Neural cell (in vitro differentiated cells): Measurements from ENCODE around the gene ANKFN1. TPM values are rescaled to one million over a fixed set of nuclear protein-coding genes. Genes with fewer than 3 reads are reported as not detected.

Source experiments
- H2AFZ ChIP-seq: fragments of 200-600, 300-800 bp; sonication (generic), shearing (Covaris generic); 2 replicates; pipeline ENCODE4 v1.6.0; 2014; ENCODE audit warnings: low read depth, mild to moderate bottlenecking, antibody characterized with exemption, low read length, moderate library complexity
- H3F3A ChIP-seq: fragments of 200-600 bp; shearing (Covaris generic); 2 replicates; pipeline ENCODE4 v1.6.1; 2016; ENCODE audit warnings: mild to moderate bottlenecking, moderate library complexity, mixed read lengths, antibody characterized with exemption, low read length; ENCODE audit not compliant: insufficient read depth, poor library complexity, severe bottlenecking
- H3K27ac ChIP-seq: fragments of 200-600, 300-800 bp; sonication (generic), shearing (Covaris generic); 2 replicates; pipeline ENCODE4 v1.5.1; 2014; ENCODE audit warnings: mild to moderate bottlenecking, low read length, moderate library complexity
- H3K27me3 ChIP-seq: fragments of 300-800, 200-600 bp; sonication (generic), shearing (Covaris generic); 2 replicates; pipeline ENCODE4 v1.6.0; 2014; ENCODE audit warnings: mild to moderate bottlenecking, low read depth, low read length, moderate library complexity; ENCODE audit not compliant: insufficient read depth
- H3K36me3 ChIP-seq: fragments of 300-800, 200-600 bp; sonication (generic), shearing (Covaris generic); 2 replicates; pipeline ENCODE4 v1.5.1; 2014; ENCODE audit warnings: mild to moderate bottlenecking, antibody characterized with exemption, low read length, moderate library complexity; ENCODE audit not compliant: insufficient read depth
- H3K4me2 ChIP-seq: fragments of 300-800, 200-600 bp; sonication (generic), shearing (Covaris generic); 2 replicates; pipeline ENCODE4 v1.6.0; 2014; ENCODE audit warnings: mild to moderate bottlenecking, low read length
- H3K4me3 ChIP-seq: fragments of 300-800, 200-600 bp; sonication (generic), shearing (Covaris generic); 2 replicates; pipeline ENCODE4 v1.5.1; 2014; ENCODE audit warnings: mild to moderate bottlenecking, low read length, moderate library complexity
- H3K79me2 ChIP-seq: fragments of 200-600 bp; shearing (Covaris generic); replicated peaks from 2 replicates; pipeline ENCODE4 v1.6.0; 2014; ENCODE audit warnings: mild to moderate bottlenecking, low read length, moderate library complexity; ENCODE audit not compliant: insufficient read depth
- H3K9ac ChIP-seq: fragments of 300-800, 200-600 bp; sonication (generic), shearing (Covaris generic); 2 replicates; pipeline ENCODE4 v1.6.1; 2016; ENCODE audit warnings: mild to moderate bottlenecking, low read length, mixed read lengths
- H3K9me2 ChIP-seq: fragments of 200-600 bp; shearing (Covaris generic); 2 replicates; pipeline ENCODE4 v1.6.1; 2016; ENCODE audit warnings: mild to moderate bottlenecking, low read length, mixed read lengths; ENCODE audit not compliant: insufficient read depth
- H3K9me3 ChIP-seq: fragments of 200-600, 300-800 bp; sonication (generic), shearing (Covaris generic); 2 replicates; pipeline ENCODE4 v1.6.1; 2016; ENCODE audit warnings: mild to moderate bottlenecking, mixed run types, low read length, moderate library complexity, mixed read lengths
- H4K20me1 ChIP-seq: fragments of 200-600 bp; shearing (Covaris generic); 2 replicates; pipeline ENCODE4 v1.6.1; 2016; ENCODE audit warnings: mild to moderate bottlenecking, mixed run types; ENCODE audit not compliant: insufficient read depth
- EP300 ChIP-seq: fragments of 450-650 bp; conservative IDR thresholded peaks from 2 replicates; pipeline ENCODE4 v1.6.1; 2014; ENCODE audit warnings: antibody characterized with exemption, mild to moderate bottlenecking, moderate library complexity; ENCODE audit not compliant: poor library complexity, severe bottlenecking
- EZH2 ChIP-seq: fragments of 200-600, 300-800 bp; shearing (Covaris generic), sonication (generic); IDR thresholded peaks from 2 replicates; pipeline ENCODE4 v1.6.1; 2014; ENCODE audit warnings: antibody characterized with exemption, low read length, borderline replicate concordance, mild to moderate bottlenecking; ENCODE audit not compliant: insufficient read depth, poor library complexity, severe bottlenecking
- MXI1 ChIP-seq: fragments of 450-650 bp; conservative IDR thresholded peaks from 2 replicates; pipeline ENCODE4 v1.6.1; 2014; ENCODE audit warnings: antibody characterized with exemption, mild to moderate bottlenecking; ENCODE audit not compliant: poor library complexity, severe bottlenecking
- POLR2AphosphoS5 ChIP-seq: IDR thresholded peaks from 2 replicates; pipeline ENCODE4 v1.6.1; 2012
- RAD21 ChIP-seq: fragments of 450-650 bp; conservative IDR thresholded peaks from 2 replicates; pipeline ENCODE4 v1.6.1; 2014; ENCODE audit warnings: antibody characterized with exemption, mild to moderate bottlenecking, moderate library complexity
- SMC3 ChIP-seq: fragments of 450-650 bp; conservative IDR thresholded peaks from 2 replicates; pipeline ENCODE4 v1.6.1; 2014; ENCODE audit warnings: antibody characterized with exemption, mild to moderate bottlenecking, moderate library complexity; ENCODE audit not compliant: poor library complexity
- TAF1 ChIP-seq: IDR thresholded peaks from 2 replicates; pipeline ENCODE4 v1.6.1; 2012; ENCODE audit warnings: low read depth
- polyA plus RNA-seq: library from polyadenylated mRNA; depleted of rRNA; stranded (reverse); fragments of >200 nt; gene quantifications from 2 replicates; pipeline ENCODE4 v1.2.3, GENCODE V29; 2014
- TF ChIP-seq, protein P1 (sequence below): fragments of 450-650 bp; IDR thresholded peaks from 2 replicates; pipeline ENCODE4 v1.5.1; 2014; ENCODE audit warnings: antibody characterized with exemption, mild to moderate bottlenecking, moderate library complexity; ENCODE audit not compliant: poor library complexity, severe bottlenecking
- TF ChIP-seq, protein P2 (sequence below): IDR thresholded peaks from 2 replicates; pipeline ENCODE4 v1.6.1; 2012; ENCODE audit warnings: borderline replicate concordance

ANKFN1 gene
- polyA plus RNA-seq, 1 donor from 2014 or later, result 0.14 TPM

DNA sequence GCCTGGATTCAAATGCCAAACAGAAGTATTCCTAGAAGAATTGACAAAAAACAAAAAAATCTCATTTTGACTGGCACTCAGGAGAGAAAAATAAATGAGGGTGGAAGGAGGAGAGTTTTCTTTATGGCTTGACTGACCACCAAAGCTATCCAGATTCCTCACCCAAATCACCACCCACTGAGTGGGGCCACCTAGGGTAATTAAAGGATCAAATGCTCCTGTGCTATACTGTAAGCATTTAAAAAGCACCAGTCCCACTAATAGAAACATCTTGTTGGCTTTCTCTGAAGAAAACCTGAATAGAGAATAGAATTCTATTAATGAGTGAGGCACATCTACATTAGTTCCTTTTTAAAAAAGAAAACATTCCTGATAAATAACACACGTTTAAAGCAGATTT is 163.3 kb downstream of the ANKFN1 start:
- Histone ChIP-seq H3F3A (no peaks in the 10 kb centered on the region), H3K4me3 (no peak overlapping the region), H3K36me3 (no peaks in the 10 kb centered on the region), H3K9me3 (no peaks in the 10 kb centered on the region), H3K27me3 (no peaks in the 10 kb centered on the region), H4K20me1 (no peaks in the 10 kb centered on the region), H2AFZ (no peak overlapping the region), H3K79me2 (no peaks in the 10 kb centered on the region), H3K9me2 (no peaks in the 10 kb centered on the region), H3K4me2 (no peak overlapping the region), H3K27ac (no peak overlapping the region), H3K9ac (no peak overlapping the region)
- TF ChIP-seq, protein P1, sequence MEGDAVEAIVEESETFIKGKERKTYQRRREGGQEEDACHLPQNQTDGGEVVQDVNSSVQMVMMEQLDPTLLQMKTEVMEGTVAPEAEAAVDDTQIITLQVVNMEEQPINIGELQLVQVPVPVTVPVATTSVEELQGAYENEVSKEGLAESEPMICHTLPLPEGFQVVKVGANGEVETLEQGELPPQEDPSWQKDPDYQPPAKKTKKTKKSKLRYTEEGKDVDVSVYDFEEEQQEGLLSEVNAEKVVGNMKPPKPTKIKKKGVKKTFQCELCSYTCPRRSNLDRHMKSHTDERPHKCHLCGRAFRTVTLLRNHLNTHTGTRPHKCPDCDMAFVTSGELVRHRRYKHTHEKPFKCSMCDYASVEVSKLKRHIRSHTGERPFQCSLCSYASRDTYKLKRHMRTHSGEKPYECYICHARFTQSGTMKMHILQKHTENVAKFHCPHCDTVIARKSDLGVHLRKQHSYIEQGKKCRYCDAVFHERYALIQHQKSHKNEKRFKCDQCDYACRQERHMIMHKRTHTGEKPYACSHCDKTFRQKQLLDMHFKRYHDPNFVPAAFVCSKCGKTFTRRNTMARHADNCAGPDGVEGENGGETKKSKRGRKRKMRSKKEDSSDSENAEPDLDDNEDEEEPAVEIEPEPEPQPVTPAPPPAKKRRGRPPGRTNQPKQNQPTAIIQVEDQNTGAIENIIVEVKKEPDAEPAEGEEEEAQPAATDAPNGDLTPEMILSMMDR, result no peak
- TF ChIP-seq SMC3, result no peak
- TF ChIP-seq EP300, result no peak
- TF ChIP-seq POLR2AphosphoS5, result no peak
- TF ChIP-seq, protein P2, sequence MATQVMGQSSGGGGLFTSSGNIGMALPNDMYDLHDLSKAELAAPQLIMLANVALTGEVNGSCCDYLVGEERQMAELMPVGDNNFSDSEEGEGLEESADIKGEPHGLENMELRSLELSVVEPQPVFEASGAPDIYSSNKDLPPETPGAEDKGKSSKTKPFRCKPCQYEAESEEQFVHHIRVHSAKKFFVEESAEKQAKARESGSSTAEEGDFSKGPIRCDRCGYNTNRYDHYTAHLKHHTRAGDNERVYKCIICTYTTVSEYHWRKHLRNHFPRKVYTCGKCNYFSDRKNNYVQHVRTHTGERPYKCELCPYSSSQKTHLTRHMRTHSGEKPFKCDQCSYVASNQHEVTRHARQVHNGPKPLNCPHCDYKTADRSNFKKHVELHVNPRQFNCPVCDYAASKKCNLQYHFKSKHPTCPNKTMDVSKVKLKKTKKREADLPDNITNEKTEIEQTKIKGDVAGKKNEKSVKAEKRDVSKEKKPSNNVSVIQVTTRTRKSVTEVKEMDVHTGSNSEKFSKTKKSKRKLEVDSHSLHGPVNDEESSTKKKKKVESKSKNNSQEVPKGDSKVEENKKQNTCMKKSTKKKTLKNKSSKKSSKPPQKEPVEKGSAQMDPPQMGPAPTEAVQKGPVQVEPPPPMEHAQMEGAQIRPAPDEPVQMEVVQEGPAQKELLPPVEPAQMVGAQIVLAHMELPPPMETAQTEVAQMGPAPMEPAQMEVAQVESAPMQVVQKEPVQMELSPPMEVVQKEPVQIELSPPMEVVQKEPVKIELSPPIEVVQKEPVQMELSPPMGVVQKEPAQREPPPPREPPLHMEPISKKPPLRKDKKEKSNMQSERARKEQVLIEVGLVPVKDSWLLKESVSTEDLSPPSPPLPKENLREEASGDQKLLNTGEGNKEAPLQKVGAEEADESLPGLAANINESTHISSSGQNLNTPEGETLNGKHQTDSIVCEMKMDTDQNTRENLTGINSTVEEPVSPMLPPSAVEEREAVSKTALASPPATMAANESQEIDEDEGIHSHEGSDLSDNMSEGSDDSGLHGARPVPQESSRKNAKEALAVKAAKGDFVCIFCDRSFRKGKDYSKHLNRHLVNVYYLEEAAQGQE, result no peak
- no peak for TF ChIP-seq MXI1
- no peak for TF ChIP-seq RAD21
- TF ChIP-seq TAF1, result no peak
- no peak for TF ChIP-seq EZH2

DNA sequence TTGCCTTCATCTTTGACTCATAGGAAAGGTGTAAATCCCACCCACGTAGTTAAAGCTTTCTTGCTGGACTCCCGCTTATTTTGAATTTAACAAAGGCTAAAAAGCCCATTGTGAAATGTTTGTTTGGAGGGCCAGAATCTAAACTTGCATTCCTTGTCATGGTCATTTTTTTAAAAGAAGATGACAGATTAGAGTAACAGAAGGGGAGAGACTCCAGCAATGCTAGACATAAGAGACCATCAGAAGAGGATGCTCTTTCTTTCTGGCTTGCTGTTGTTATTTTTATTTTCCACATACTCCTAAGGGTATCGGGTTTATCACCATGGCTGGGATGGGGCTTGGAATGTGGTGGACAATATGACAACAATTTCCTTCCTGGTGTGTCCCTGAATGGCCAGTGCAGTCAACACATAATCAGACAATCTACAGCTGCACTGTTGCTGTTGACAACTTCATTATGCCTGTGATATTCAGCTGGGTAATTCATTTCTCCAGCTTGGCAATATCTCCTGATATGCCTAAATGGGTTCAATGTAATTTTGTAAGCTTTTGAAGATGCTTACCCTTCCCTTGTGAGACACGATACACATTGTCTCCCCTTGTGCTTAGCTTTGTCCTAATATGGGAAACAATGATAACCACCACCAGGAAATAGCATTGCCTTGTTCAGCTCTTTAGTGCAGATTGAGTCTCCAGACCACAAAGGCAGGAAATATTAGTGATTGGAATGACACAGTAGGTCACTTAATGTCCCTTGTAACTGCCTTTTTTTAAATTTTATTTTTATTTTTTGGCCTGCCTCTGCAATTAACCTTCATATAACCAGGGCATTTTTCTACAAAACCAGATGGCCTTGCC is 164.3 kb downstream of the ANKFN1 start:
- no peaks in the 10 kb centered on the region for H4K20me1 ChIP-seq
- H2AFZ ChIP-seq, result no peak overlapping the region
- no peak overlapping the region for H3K4me2 ChIP-seq
- TF ChIP-seq POLR2AphosphoS5 (no peak), RAD21 (no peak), EP300 (no peak), SMC3 (no peak), MXI1 (no peak), EZH2 (no peak), TAF1 (no peak)
- TF ChIP-seq, protein P1, result no peak
- TF ChIP-seq, protein P2, result no peak
- no peaks in the 10 kb centered on the region for H3K27me3 ChIP-seq
- H3K4me3 ChIP-seq, result no peak overlapping the region
- H3K27ac ChIP-seq, result no peak overlapping the region
- no peaks in the 10 kb centered on the region for H3K36me3 ChIP-seq
- H3K79me2 ChIP-seq, result no peaks in the 10 kb centered on the region
- no peak overlapping the region for H3K9ac ChIP-seq
- H3K9me2 ChIP-seq, result no peaks in the 10 kb centered on the region
- H3K9me3 ChIP-seq, result no peaks in the 10 kb centered on the region
- no peaks in the 10 kb centered on the region for H3F3A ChIP-seq
